ENCODE data around the gene PAX3.

The PAX3 gene

DNA sequence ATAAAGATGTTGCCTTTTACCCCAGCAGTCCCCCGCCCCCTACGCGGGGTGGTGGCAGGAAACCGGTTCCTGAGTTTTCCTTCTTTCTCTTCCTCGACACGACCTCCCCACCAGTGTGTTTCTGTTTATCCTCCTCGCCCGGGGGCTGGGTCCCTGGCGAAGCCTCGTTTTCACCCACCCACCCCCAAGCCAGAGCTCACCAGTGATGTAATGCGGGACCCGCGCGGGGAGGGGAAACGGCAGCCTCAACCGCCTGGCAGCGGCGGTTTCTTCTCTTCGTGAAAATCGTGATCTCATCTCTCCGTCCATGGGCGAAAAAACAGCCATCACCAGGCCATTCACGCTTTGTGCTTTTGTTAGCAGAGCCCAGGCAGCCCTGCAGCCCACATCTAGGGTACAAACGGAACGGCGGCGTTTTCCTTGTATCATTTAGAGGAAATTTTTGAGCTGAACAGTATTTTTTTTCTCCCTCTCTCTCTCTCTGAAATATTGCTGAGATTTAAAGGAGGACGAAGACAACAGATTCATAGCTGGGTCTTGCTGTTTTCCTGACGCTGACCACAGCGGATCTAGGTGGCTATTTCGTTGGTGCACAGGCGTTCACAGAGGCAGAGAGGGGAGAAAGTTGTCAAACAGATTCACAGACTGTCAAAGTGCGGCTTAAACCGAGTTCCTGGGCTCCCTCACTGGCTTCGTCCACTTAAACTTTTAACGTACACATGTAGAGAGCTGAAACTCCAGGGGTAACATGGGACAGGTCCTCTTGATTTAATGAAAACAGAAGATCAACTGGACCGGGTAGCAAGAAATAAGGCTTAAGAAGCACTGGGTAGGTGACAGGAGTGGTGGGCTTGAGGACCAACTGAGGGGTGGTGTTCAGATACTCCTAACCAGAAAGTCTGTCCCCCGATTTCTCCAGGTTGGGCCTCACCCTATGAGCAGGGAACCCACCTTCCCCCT is 21.9 kb upstream of the PAX3 start:
- DNase-seq (ENCODE audit: extremely low read depth, insufficient read length) = no peak
- no peaks in the 10 kb centered on the region for H3K27me3 ChIP-seq (replicated peaks; ENCODE audit: control insufficient read depth, insufficient read depth, low read length)

DNA sequence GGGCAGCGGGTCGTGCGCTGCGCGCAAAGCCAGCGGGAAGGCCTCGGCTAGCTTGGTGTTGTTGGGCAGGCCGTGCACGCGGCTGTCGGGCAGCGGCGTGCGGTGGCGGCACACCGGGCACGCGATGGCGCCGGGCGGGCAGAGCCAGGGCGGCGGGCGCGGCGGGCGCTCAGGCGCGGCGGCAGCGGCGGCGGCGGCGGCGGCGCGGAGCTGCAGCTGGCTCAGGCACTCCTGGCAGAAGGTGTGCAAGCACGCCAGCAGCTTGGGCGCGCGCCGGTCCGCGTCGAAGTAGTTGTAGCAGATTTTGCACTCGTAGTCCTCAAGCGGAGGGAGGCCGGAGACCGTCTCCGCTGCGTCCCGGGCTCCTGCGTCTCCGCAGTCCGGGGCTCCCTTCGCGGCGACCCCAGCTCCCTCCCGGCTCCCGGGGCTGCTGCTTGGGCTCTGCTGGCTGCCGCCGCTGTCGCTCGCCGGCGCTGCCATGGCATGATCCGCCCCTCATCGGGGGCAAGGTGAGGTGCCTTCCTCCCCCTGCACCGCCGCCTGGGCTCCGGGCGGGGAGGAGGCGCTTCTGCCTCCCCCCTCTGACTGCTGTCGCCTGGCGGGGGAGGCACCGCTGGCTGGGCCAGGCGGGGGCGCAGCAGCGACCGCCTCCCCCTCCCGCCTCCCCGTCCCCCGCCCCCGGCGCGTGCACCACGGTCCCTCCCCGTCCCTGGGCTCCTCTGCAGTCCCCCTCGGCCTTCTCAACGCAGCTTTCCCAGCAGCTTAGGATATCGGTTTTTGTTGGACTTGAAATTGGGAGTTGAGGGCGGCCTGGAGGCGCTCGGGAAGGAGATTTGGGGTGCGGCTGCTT is 21.0 kb upstream of the PAX3 start:
- DNase-seq (ENCODE audit: extremely low read depth, insufficient read length) = peak; percentile 78
- H3K27me3 ChIP-seq (replicated peaks; ENCODE audit: control insufficient read depth, insufficient read depth, low read length) = no peaks in the 10 kb centered on the region
- peak overlapping the region; percentile 68 for H3K4me3 ChIP-seq (replicated peaks; ENCODE audit: low read depth, low read length)

More for the DNA sequence above, 21.9 kb upstream of the PAX3 start:
- TF ChIP-seq, protein P1, sequence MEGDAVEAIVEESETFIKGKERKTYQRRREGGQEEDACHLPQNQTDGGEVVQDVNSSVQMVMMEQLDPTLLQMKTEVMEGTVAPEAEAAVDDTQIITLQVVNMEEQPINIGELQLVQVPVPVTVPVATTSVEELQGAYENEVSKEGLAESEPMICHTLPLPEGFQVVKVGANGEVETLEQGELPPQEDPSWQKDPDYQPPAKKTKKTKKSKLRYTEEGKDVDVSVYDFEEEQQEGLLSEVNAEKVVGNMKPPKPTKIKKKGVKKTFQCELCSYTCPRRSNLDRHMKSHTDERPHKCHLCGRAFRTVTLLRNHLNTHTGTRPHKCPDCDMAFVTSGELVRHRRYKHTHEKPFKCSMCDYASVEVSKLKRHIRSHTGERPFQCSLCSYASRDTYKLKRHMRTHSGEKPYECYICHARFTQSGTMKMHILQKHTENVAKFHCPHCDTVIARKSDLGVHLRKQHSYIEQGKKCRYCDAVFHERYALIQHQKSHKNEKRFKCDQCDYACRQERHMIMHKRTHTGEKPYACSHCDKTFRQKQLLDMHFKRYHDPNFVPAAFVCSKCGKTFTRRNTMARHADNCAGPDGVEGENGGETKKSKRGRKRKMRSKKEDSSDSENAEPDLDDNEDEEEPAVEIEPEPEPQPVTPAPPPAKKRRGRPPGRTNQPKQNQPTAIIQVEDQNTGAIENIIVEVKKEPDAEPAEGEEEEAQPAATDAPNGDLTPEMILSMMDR (IDR thresholded peaks at IDR 0.05; ENCODE audit: insufficient read depth, low read length, poor library complexity, severe bottlenecking) = no peak
- H3K4me3 ChIP-seq (replicated peaks; ENCODE audit: low read depth, low read length) = peak overlapping the region; percentile 68
- H3K36me3 ChIP-seq (ENCODE audit: control insufficient read depth, insufficient read depth, low read length) = no peaks in the 10 kb centered on the region

DNA sequence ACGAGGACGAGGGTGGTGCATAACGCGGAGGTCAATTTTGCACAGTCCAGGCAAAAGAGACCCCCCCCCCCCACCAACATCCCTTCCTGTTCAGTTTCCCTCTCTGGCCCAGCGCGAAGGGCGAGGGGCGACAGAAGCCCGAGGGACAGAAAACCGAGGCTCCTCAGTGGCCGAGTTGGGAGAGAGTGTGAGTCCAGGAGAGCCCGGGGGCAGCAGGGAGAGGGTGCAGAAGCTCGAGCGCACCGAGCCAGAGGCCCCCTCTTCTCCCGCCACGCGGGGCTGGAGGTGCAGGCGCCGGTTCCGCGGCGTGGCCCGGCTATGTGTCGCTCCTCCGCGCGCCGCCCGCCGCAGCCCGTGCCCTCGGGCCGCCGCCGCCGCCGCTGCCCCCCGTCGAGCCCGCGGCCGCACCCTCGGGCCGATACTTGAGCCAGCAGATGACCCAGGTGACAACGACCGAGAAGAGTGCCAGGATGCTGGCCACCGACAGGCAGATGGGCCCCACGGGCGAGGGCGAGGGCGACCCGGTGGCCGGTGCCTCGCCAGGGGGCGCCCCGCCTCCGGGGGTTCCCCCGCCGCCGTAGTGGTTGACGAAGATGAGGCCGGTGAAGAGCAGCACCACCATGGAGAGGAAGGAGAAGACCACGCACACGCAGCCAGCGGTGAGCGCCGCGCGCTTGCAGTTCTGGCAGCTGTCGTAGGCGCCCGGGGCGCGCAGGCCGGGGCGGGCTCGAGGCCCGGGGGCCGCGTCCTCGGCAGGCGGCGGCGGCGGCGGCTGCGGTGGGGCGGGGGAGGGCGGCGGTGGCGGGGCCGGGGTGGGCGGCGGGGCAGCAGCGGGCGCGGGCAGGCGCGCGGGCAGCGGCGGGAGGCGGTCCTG is 20.2 kb upstream of the PAX3 start:
- DNase-seq (ENCODE audit: extremely low read depth, insufficient read length) = peak; percentile 81
- Histone ChIP-seq H3K4me3 (replicated peaks; ENCODE audit: low read depth, low read length) (peak overlapping the region; percentile 70), H3K36me3 (ENCODE audit: control insufficient read depth, insufficient read depth, low read length) (no peaks in the 10 kb centered on the region), H3K27me3 (replicated peaks; ENCODE audit: control insufficient read depth, insufficient read depth, low read length) (no peaks in the 10 kb centered on the region)
- TF ChIP-seq, protein P1 (IDR thresholded peaks at IDR 0.05; ENCODE audit: insufficient read depth, low read length, poor library complexity, severe bottlenecking) = peak; percentile 33

More for the DNA sequence above, 21.0 kb upstream of the PAX3 start:
- no peaks in the 10 kb centered on the region for H3K36me3 ChIP-seq (ENCODE audit: control insufficient read depth, insufficient read depth, low read length)
- TF ChIP-seq, protein P1 (IDR thresholded peaks at IDR 0.05; ENCODE audit: insufficient read depth, low read length, poor library complexity, severe bottlenecking) = no peak

DNA sequence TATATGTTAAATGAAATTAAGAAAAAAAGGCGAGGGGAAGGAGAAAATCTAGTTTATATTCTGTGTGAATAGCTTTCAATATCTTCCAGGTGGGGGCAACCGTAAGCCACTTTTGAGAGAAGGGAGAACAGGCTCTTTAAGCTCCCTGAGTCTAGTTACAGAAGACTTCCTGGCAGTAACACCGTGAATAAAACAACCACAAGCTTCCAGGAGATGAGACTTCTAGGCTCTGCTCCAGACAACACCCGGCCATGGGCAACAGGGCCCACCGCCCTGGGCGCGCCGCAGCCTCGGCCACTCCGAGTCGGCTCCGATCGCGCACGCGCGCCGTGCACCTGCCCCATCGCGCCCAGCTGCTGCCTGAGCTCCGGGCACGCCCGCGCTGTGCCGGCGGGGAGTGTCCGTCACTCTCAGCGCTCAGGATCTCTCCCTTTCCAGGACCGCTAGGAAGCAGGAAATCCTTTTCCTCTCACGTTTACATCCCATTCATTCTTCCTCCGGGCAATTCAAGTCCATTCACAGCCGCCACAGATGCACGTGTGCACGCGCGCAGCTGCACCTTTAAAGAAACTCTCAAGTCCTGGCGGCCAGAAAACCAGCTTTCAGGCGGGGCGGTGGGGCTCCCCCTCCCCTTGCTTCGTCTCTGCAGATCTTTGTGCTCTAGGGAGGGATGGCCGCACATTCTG is 19.4 kb upstream of the PAX3 start:
- TF ChIP-seq, protein P1 (IDR thresholded peaks at IDR 0.05; ENCODE audit: insufficient read depth, low read length, poor library complexity, severe bottlenecking) = peak; percentile 55
- H3K4me3 ChIP-seq (replicated peaks; ENCODE audit: low read depth, low read length) = peak overlapping the region; percentile 70
- no peaks in the 10 kb centered on the region for H3K36me3 ChIP-seq (ENCODE audit: control insufficient read depth, insufficient read depth, low read length)
- H3K27me3 ChIP-seq (replicated peaks; ENCODE audit: control insufficient read depth, insufficient read depth, low read length) = no peaks in the 10 kb centered on the region
- peak; percentile 84 for DNase-seq (ENCODE audit: extremely low read depth, insufficient read length)

All from GM06990 (cell line).